ENCODE data around the gene LRCH1. TPM values are rescaled to one million over a fixed set of nuclear protein-coding genes. Genes with fewer than 3 reads are reported as not detected.
"Not testable (repeated sequence)": the region's sequence is repeated elsewhere in the genome, so short reads cannot be mapped to it uniquely, and the experiment has no call there.

LRCH1 gene
- total RNA-seq, 1 donor from 2014 or later = 15.4 TPM

DNA sequence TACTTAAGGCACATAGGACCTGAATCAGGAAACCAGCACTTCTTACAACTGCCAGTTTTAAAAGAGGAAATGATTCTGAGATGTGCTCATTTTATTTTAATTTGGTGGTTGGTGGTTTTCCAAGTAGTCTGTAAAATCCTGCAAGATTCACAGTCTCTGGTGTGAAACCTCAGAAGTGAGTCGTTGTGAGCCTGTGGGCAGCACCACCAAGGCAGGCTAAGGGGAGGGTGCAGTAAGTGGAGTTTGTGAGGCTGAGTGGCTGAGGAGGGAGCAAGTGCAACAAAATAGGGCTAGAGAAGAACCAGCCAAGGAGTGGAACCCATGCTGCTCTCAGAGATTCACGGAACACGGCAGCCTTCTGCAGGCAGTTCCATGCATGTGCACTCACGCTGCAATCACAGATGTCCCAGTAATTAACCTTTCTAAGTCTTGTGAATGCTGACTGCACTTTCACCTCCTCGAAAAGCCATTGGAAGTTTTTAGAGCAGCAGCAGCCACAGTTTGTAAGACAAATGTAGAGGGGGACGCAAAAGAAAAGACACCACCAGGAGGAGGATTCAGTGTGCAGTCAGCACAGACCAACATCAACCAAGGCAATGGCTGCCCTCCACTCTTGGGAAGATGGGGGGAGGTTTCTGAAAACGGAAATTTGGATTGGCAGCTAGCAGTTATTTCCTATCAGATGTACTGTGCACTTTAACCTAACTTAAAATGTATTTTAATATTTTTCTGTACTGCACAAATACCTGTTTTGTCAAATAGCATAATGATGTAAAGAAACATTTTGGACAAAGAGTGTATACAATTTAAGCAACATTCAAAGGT is 199.1 kb downstream of the LRCH1 start:
- peak; percentile 4 for DNase-seq (ENCODE audit: low spot score)

DNA sequence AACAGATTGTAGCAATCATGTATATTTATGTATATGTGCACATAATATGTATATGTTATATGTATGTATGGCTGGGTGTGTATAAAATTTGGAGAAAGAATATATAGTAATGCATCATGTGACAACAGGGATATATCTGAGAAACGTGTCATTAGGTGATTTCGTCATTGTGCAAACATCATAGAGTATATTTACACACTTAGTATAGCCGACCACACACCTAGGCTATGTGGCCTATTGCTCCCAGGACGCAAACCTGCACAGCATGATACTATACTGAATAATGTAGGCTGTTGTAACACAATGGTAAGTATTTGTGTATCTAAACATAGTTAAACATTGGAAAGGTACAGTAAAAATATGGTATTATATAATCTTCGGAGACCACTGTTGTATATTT is 200.2 kb downstream of the LRCH1 start:
- no peak for DNase-seq (ENCODE audit: low spot score)

DNA sequence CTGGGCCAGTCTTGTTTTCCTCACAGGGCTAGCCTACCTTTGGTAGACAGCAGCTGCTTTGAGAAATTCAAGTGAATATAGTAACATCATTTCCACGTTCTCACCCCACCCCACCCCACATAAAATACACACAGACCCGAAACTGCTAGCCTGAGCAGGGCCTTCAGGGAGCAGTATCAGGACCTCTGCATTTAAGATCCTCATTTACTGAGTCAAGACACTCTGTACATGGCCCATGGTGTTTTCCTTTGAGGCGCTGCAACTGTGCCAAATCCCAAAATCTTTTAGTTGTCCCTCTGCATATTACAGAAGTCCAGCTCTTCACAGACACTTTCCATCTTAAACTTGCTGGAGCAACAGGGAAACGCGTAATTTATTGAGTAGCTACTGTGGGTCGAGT is 200.9 kb downstream of the LRCH1 start:
- DNase-seq (ENCODE audit: low spot score) = no peak

DNA sequence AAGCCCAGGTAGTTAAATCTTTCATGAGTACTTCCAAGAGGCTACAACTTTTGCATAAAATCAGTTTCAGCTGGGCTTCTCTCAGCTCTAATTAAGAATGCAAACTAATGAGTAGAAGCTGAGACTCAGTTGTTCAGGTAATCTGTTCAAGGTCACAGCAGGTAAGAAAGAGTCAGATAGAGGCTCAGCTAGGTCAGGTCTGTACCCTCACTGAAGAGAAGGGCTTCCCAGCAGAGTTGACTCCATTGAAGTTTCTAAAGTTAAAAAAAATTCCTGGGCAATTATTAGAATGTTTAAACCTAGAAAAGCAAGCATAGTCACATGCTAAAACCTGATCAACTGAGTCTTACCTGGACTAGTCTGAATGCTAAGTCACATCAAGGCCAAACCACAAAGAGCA is 201.8 kb downstream of the LRCH1 start:
- no peak for DNase-seq (ENCODE audit: low spot score)

DNA sequence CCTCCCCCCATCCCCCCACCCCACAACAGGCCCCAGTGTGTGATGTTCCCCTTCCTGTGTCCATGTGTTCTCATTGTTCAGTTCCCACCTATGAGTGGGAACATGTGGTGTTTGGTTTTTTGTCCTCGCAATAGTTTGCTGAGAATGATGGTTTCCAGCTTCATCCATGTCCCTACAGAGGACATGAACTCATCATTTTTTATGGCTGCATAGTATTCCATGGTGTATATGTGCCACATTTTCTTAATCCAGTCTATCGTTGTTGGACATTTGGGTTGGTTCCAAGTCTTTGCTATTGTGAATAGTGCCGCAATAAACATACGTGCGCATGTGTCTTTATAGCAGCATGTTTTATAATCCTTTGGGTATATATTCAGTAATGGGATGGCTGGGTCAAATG is 202.5 kb downstream of the LRCH1 start:
- not testable (repeated sequence) for DNase-seq (ENCODE audit: low spot score)

DNA sequence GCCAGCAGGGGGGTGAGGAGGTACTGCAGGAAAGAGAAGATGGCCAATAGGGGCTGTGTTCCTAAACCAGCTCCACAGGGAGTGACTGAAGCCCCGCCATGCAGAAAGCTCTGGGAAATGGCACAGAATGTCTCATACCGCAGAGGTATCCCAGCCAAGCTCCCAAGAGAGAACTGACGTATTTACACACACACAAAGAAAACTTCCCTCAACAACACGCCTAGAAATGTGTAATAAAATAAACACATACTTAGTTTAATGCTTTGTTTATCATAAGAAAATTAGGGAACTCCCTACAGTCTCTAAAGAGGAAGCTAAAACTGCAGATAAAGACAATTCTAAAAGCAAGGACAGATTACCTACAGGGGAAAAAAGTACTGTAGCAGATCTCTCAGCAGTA is 204.0 kb downstream of the LRCH1 start:
- DNase-seq (ENCODE audit: low spot score) = no peak

DNA sequence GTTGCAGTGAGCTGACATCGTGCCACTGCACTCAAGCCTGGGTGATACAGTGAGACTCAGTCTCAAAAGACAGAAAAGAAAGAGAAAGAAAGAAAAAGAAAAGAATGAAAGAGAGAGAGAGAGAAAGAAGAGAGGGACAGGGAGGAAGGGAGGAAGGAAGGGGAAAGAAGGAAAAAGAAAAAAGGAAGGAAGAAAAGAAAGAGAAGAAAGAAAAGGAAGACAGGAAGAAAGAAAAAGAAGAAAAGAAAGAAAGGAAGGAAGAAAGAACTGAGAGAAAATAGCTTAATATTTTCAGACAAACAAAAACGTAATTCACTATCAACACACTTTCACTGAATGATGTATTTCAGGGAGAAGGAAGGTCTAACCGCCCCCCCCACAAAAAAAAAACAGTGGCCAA is 204.7 kb downstream of the LRCH1 start:
- no peak for DNase-seq (ENCODE audit: low spot score)

DNA sequence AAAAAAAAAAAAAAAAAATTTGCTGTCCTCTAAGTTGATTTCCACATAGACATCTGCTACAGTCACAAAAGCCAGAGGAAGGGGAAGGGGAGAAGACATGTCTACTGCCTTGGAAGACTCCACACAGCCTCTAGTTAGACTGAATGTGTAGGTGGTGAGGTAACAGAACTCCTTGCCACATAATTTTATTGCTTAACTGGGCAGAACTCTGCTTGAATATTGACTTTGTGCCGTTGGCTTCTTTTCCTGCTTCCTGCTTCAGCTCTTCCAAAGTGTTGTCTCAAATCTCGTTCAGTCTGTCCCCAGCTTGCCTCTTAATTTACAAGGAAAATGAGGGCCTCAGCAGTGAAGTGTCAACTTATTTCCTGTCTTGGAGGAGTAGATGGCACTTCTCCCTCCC is 206.9 kb downstream of the LRCH1 start:
- no peak for DNase-seq (ENCODE audit: low spot score)

DNA sequence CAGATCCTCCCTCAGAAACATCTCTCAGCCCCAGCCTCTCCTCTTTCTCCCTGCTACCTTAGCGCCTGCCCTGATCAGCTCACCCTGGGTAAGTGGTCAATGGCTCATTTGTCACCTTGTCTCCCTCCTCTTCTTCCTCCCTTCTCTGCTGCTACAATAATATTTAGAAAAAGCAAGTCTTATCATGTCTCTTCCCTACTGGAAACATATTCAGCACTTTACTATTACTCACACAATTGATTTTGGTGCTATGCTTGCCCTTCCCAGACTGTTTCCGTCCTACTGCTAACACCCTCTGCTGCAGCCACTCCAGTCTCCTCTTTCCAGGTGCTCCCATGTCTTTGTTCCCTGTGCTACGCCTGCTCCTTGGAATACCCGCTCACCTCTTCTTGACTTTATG is 208.2 kb downstream of the LRCH1 start:
- DNase-seq (ENCODE audit: low spot score) = no peak

DNA sequence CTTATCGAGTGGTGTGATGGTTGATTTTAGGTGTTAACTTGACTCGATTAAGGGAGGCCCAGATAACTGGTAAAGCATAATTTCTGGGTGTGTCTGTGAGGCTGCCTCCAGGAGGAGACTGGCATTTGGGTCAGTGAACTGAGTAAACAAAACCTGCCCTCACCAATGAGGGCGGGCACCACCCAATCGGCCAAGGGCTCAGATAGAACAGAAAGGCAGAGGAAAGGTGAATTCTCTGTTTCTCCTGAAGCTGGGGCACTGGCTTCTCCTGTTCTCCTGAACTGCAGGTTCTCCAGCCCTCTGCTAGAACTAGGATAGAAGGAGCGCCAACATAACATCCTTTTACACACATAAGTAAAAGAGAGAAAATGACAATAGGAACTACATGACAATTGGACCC is 208.9 kb downstream of the LRCH1 start:
- no peak for DNase-seq (ENCODE audit: low spot score)

DNA sequence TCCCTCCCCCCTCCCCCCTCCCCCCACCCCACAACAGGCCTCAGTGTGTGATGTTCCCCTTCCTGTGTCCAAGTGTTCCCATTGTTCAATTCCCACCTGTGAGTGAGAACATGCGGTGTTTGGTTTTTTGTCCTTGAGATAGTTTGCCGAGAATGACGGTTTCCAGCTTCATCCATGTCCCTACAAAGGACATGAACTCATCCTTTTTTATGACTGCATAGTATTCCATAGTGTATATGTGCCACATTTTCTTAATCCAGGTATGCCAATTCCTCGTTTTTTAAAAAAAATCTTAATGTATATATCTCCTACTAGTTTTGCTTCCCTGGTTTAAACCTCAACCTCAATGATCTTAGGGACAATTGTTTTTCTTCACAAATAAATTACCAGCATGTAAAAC is 217.0 kb downstream of the LRCH1 start:
- not testable (repeated sequence) for DNase-seq (ENCODE audit: low spot score)

DNA sequence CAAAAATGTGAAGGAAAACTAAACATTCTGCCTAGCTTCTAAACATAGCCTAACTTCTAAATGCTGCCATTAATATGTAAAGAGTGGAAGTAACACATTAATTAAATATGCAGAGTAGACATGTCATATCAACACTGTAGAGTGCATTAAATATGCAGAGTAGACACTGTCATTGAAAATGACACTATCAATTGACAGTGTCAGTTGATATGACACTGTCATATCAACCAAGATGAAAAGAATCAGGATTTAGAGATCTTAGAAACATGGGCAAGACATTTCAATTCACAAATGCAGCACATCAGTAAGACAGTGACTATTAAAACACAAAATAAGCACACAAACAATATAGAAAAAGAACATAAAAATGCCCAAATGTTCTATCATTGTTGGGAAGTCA is 218.7 kb downstream of the LRCH1 start:
- DNase-seq (ENCODE audit: low spot score) = no peak

DNA sequence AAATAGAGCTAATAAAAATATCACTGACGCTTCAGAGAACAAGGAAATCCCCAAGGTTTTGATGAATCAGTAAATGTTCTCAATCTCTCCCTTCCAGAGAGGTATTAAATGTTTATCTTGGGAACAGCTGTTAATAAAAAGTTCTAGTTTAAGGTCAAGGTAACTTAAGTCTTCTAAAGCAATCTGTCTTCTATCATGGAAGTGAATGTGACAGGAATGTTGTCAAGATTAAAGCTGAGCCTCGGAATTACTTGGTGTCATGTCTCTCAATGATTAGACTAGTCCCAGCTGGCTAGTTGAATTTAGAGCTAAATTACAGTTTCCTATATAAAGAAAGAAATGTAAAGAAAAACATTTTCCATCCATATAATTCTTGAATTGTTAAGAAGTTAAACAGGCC is 220.6 kb downstream of the LRCH1 start:
- DNase-seq (ENCODE audit: low spot score) = peak; percentile 63

DNA sequence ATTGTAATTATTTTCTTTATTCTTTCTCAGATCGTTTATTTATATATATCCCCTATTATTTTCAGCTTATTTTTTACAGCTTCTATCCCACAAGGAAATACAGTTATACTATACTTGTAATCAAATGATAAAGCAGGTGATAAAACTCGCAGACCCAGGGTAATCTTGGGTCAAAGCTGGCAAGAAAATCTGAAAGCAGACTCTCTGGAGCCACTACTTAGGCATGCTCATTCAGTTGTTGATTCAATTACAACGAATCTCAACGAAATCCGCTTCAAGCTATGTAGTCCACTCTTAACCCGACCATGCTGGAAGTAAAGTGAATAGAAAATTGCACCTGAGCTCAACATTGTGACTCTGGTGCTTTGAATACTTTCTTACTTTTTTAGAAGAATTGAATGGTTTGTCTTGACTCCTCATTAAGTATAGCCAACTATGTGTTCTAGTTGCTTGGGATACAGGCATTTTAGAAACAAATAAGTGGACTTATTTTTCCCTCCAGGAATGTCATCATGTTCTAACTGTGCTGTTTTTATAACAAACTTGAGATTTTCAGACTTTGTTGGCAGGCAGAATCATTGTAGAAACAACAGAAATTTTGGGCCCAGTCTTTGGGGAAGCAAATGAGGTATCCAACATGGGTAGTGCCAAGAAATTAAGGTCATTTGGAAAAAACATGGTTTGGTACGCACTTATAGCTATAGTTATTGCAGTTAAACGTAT is 222.6 kb downstream of the LRCH1 start:
- DNase-seq (ENCODE audit: low spot score) = no peak

DNA sequence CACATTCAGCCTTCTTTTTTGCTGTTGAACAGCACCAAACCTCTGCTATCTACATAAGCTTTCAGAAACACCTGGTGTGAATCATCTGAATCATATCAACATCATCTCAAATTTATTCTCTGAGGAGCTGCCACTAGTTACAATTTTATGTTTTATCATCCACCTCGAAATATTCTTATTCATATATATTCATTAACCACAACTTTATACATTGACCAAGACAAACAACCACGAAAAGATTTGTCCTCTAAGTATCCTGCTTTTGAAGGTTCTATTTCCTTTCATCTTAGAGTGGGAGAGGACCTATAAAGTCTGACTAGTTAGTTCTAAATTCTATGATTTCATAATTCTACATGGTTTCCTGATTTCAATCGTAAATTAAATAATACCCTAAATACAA is 225.1 kb downstream of the LRCH1 start:
- DNase-seq (ENCODE audit: low spot score) = no peak

DNA sequence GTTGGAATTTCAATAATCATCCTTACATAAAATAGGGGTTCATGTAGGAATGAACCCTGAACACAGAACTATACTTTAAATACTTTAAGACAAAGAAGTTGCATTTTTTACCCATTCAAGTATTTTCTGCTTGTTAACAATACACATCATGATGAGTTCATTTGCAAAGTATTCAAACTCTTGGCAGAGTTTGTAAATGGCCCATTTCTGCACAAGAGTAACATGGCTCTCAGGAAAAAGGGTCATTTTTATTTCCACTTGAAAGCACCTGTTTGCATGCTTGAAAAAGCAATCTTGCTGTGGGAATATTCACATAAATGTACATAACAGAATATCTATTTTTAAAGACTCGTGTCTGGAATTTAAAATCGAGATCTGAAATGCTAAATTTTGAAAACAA is 225.9 kb downstream of the LRCH1 start:
- no peak for DNase-seq (ENCODE audit: low spot score)

DNA sequence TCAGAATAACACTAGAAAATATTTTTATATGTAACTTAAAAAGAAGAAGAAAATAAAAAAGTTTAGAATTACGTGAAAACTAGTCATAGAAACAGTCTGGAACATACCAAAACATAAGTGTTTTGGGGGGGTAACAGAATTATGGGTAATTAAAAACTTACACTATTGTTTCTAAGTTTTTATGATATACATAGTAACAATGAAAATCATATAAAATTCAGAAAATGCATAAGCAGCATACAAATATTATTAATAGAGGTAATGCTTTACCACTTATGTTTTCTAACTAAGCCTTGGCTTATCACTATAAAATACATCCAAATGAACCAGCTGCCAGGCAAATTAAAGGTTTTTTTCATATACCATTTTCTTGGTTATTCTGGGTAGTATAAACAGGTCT is 229.1 kb downstream of the LRCH1 start:
- no peak for DNase-seq (ENCODE audit: low spot score)

DNA sequence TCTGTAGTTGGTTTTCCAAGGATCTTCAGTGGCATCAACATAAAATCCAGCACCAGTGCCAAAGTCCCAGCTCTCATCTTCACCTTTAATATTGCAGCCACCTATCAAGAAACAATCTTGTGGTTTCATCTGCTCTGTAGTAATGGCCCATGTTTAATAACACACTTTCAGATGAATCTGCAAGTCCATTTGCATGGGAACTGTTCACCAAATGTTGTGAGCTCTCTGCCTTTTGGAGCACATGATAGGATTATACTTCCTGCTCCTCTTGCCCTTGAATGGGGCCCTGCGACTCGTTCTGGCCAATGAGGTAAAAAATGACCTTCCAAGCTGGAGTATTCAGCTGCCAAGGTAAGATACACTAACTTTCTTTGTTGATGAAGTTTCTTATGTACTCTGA is 229.7 kb downstream of the LRCH1 start:
- no peak for DNase-seq (ENCODE audit: low spot score)

DNA sequence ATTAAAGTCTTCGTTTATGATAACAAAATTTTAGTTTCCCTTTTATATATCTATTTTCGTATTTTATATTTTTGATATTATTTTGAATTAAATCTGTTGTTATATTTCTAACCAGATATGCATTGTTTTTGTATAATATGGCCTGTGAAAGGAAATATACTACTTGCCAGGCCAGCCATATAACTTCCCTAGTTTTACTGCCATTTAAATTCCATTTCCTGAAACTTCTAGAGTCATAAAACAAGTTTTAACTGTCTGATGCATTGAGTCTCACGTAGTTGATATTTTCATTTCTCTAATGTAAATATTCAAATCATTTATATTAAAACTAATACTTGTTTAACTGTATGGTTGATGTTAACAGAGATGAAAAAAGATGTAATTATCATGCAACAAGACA is 230.5 kb downstream of the LRCH1 start:
- no peak for DNase-seq (ENCODE audit: low spot score)

DNA sequence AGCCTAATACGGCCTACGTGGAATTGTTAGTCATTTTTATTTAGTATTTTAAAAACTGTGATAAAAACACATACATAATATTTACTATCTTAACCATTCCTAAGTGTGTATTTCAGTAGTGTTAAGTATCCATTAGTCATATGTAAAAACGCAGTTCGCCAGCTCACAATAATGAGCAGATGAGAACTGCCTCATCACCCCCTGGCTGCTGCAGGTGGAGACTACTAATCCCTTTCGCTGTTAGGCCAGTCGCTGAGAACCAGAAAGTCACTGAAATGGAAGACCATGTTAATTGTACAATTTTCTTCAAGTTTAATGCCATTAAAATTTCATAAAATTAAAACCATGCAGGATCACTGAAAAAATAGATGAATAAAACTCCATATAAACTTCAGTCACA is 242.4 kb downstream of the LRCH1 start:
- no peak for DNase-seq (ENCODE audit: low spot score)

DNA sequence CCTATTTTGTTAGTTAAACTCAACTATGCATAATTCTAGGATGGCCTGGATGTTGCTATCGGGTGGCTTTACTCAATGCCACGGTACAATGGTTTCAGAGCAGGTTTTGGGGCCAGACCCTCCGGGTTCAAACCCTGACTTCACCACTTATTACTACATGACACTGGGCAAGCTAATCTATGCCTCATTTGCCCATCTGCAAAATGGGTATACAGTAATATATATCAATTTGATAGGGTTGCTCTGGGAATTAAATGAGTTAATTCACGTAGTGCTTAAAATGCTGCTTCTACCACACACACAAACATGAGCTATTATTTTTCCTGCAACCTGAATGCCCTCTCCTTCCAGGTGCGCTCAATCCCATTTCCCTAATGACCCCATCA is 243.2 kb downstream of the LRCH1 start:
- DNase-seq (ENCODE audit: low spot score) = no peak

DNA sequence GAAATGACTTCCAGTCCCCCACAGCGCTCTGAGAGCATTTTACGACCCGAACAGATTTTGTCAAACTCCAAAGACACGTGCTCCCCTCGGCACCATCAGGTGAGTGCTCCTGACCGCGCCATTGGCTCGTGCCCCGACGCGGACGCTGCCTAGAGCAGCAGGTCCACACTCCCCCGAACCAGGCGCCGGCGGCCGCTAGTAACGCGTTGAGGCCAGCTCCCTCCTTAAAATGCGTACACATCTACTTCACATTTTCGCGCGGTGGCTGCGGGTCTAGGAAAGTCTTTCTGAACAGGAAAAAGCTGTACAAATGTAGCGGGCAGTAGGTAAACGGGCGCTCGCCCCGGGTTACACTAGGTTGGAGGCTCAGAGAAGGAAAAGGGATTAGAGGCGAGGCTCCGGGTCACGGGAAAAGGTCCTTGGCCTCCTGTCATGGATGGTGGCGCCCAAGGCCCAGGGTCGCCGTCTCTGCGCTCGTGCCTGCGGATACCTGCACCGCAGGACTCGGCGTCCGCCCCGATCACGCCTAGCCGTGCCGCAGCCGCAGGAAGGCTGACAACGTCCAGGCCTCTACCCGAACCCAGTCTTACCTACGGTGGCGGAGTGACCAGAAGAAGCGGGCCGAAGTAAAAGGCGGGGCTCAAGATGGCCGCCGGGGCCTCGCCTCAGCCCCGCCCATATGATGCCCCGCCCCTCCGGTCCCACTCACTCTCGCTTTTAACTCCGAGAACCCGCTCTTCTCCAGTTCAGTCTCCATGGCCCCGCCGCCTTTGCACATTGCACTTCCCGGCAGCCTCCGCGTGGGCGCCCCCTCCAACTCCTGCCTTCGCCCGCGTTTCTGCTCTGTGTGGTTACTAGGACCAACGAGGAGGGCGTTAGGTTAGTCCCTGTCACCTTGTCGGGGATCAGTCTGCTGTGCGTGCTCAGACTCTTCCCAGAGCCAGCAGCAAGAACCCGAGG is 243.8 kb downstream of the LRCH1 start, which contains the start of gene ESD:
Gene ESD (minus strand): TSS at position 647 of the 960 bp plus-strand sequence. CDS start 5,748 bp downstream, outside the sequence.
- peak; percentile 96 for DNase-seq (ENCODE audit: low spot score)
